Hypothalamus (tissue), 51 donors: ENCODE measurements around the gene CFAP251.

Experiments used
- DNase-seq, 51 donors: peaks; one replicate each; lab custom pipeline; 2025; lab: John Stamatoyannopoulos, UW

CFAP251 gene

DNA sequence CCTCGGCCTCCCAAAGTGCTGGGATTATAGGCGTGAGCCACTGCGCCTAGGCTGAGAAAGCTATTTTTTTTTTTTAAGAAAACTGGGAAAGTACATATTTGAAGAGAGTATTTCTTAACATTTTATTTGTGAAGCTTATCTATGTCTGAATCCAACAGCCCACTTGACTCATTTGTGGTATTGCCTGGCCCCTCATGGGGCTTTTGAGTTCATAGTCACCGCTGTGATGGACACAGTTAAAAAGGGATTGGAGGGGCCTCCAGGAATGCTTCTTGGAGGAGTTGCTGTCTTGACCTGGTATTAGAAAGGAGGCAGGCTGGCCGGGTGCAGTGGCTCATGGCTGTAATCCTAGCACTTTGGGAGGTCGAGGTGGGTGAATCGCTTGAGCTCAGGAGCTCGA, 129.8 kb downstream of the CFAP251 start:
- DNase-seq, result no peak

DNA sequence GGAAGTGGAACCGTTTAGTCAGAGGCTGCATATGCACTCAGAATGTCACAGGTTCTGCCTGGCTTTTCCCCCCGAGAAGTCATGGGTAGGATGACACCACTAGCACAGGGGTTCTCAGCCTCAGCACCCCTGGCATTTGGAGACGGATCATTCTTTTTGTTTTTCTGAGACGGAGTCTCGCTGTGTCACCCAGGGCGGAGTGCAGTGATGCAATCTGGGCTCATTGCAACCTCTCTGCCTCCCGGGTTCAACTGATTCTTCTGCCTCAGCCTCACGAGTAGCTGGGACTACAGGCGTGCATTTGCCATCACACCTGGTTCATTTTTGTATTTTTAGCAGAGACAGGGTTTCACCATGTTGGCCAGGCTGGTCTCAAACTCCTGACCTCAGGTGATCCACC, 131.4 kb downstream of the CFAP251 start:
- DNase-seq, result no peak

DNA sequence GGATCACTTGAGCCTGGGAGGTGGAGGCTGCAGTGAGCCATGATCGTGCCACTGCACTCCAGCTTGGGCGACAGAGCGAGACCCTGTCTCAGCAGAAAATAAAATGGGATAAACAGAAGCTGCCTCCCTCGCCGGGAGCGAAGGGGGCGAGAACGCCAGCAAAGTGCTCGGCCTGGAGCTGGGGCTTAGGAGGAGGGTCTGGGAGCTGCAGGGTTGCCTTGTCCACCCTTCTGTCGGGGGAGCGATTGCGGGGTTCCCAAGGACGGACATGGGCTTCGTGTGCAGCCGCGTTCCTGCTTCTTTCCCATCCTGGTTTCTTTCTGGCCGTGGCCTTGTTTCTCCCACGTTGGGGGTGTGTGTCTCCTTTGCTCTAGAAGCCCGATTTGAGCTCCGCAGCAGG, 132.3 kb downstream of the CFAP251 start:
- DNase-seq, result no peak

DNA sequence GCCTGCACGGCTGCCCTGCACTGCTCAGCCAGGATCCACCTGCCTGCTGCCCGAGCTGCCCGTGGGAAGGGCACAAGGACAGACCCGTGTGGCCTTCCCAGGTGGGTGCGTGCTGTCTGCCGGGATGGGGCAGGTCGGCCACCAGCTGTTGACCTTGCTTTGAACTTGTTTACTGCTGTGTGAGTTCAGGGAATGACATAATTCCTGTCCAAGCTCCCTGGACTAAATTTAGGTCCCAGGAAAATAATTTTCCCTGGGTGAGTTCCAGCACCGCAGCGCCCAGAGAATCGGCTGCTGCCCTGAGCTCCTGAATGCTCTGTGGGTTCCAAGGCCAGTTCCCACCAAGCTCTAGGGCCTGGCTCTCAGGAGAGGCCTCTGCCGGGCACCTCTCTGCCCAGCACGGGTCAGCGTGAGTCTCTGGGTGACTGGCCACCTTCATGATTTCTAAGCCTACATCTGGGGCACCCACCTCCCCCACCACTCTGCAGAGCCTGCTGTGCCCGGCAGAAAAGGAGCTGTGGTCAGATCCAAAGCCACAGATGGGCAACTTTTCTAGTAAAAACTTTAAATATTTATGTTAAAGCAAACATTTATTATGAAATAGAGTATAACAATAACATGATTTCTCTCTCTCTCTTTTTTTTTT, 133.0 kb downstream of the CFAP251 start:
- no peak for DNase-seq

DNA sequence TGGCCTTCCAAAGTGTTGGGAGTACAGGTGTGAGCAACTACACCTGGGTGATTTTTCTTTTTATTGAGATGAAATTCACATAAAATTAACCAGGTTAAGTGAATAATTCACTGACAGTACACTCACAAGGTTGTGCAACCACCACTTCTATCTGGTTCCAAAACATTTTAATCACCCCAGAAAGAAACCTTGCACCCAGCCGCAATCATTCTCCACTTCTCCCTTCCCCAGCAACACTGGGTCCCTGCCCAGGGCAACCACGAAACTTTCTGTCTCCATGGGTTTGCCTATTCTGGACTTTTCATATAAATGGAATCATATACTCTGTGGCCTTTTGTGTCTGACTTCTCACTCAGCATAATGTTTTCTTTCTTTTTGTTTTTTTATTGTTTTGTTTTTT, 133.9 kb downstream of the CFAP251 start:
- DNase-seq, result no peak
